Transverse colon (tissue), 4 donors: ENCODE results near the gene TADA2B. TPM values are rescaled to one million over a fixed set of nuclear protein-coding genes. Genes with fewer than 3 reads are reported as not detected.

Experiments
- DNase-seq: peaks from one replicate; pipeline ENCODE4 v3.0.0-alpha.2; 2019
- H3K27ac ChIP-seq, 4 donors: fragments of 200-600 bp; sonication (generic); 2 replicates each; pipeline ENCODE4 v1.5.1; 2016 to 2018; ENCODE audit warnings: inconsistent platforms in 4 of 4
- H3K27me3 ChIP-seq: fragments of 200-600 bp; sonication (generic); 2 replicates; pipeline ENCODE4 v1.5.1; 2017; ENCODE audit warnings: inconsistent platforms
- H3K36me3 ChIP-seq, 4 donors: fragments of 200-600 bp; sonication (generic); 2 replicates each; pipeline ENCODE4 v1.5.1; 2017 to 2019; ENCODE audit warnings: inconsistent platforms in 4 of 4
- H3K4me1 ChIP-seq, 4 donors: fragments of 200-600 bp; sonication (generic); 2 replicates each; pipeline ENCODE4 v1.5.1; 2017 to 2020; ENCODE audit warnings: inconsistent platforms in 4 of 4
- H3K4me3 ChIP-seq, 4 donors: fragments of 200-600 bp; sonication (generic); 1 replicate in 1 of 4; 2 replicates in 3 of 4; pipeline versions ENCODE4 v1.5.1 to v1.6.1; 2017 to 2019; ENCODE audit warnings: inconsistent platforms in 4 of 4
- H3K9me3 ChIP-seq, 2 donors: fragments of 200-600 bp; sonication (generic); 2 replicates each; pipeline ENCODE4 v1.5.1; 2017 to 2019; ENCODE audit warnings: inconsistent platforms in 2 of 2
- CTCF ChIP-seq, 5 experiments: fragments of 200-600 bp in 3 of 5; fragments of 450-650 bp in 2 of 5; sonication (generic) in 3 of 5; IDR thresholded peaks; 1 replicate in 2 of 5; 2 replicates in 3 of 5; pipeline ENCODE4 v1.5.1; 2016 to 2017; ENCODE audit warnings: antibody characterized with exemption in 5 of 5, inconsistent platforms in 3 of 5, mild to moderate bottlenecking in 2 of 5, moderate library complexity in 1 of 5
- EP300 ChIP-seq: sonication (generic); formaldehyde crosslinking; IDR thresholded peaks from one replicate; pipeline ENCODE4 v1.6.1; 2017; ENCODE audit warnings: antibody characterized with exemption, low read depth
- POLR2A ChIP-seq: fragments of 450-650 bp; IDR thresholded peaks from one replicate; pipeline ENCODE4 v1.6.1; 2016; ENCODE audit warnings: antibody characterized with exemption, mild to moderate bottlenecking, moderate library complexity
- POLR2AphosphoS5 ChIP-seq, 3 donors: sonication (generic); formaldehyde crosslinking; IDR thresholded peaks; one replicate each; pipeline ENCODE4 v1.6.1; 2016; ENCODE audit warnings: antibody characterized with exemption in 3 of 3
- WGBS, 2 donors: methylation state at CpG; one replicate each; pipeline ENCODE4 v1.1.5; 2018; ENCODE audit warnings: low coverage in 1 of 2; 5-methylcytosine and 5-hydroxymethylcytosine counted together
- in situ Hi-C, 4 donors: fragments of 200-750 bp; cut with MboI; loops; one replicate each; pipeline versions ENCODE4 v1.15.0 to v1.15.1; 2017; ENCODE audit warnings: low sequenced_read_pairs in 3 of 4, low pct_ligation_motif_present in 1 of 4, low pct_unique_long_range_greater_than_20kb in 1 of 4
- intact Hi-C: fragments of 100-400 bp; cut with DNase I; formaldehyde crosslinking; loops from one replicate; pipeline ENCODE4 v1.15.1; 2023; ENCODE audit warnings: low total_unique reads
- total RNA-seq, 4 donors: library from RNA; depleted of rRNA; stranded (reverse); fragments of >200 nt; gene quantifications; one replicate each; pipeline ENCODE4 v1.1.0, GENCODE V29; 2016

TADA2B gene
- total RNA-seq, 4 donors from 2014 or later, result 18.7 to 31.8 (median 27.4) TPM

- 93 to 97% methylated on average over 7 to 11 of the region's 11 CpGs for WGBS, 2 donors
- DNase-seq, result no peak
- no peaks in the 10 kb centered on the region for H3K9me3 ChIP-seq
- H3K27me3 ChIP-seq, result no peaks in the 10 kb centered on the region
- no peak overlapping the region for H3K27ac ChIP-seq
- H3K36me3 ChIP-seq, result peaks cover 0 to 29% (median 12%) of the 10 kb centered on the region in 4 donors
- in situ Hi-C loops (no loop called here), intact Hi-C loops (no loop called here)
- H3K4me1 ChIP-seq, result no peaks in the 10 kb centered on the region
- H3K4me3 ChIP-seq, result no peak overlapping the region
- no peak for TF ChIP-seq CTCF (IDR thresholded peaks at IDR 0.05)
- TF ChIP-seq POLR2A, result no peak
- no peak for TF ChIP-seq POLR2AphosphoS5 (IDR thresholded peaks at IDR 0.05)
- TF ChIP-seq EP300, result no peak
Measured at GRCh38 chr4:7020856-7021255, 22.3 kb upstream of the TADA2B start.

GRCh38 chr4:7021355-7021754, 21.8 kb upstream of the TADA2B start:
- Histone ChIP-seq H3K36me3 (peaks cover 0 to 29% (median 9%) of the 10 kb centered on the region in 4 donors), H3K27ac (no peak overlapping the region), H3K9me3 (no peaks in the 10 kb centered on the region), H3K27me3 (no peaks in the 10 kb centered on the region), H3K4me3 (no peak overlapping the region), H3K4me1 (no peaks in the 10 kb centered on the region)
- DNase-seq, result no peak
- 76 to 77% methylated on average over 5 of the region's 5 CpGs for WGBS, 2 donors
- TF ChIP-seq CTCF (IDR thresholded peaks at IDR 0.05), result no peak
- TF ChIP-seq EP300, result no peak
- TF ChIP-seq POLR2A, result no peak
- TF ChIP-seq POLR2AphosphoS5 (IDR thresholded peaks at IDR 0.05), result no peak
- intact Hi-C loops (no loop called here), in situ Hi-C loops (no loop called here)

- 85 to 89% methylated on average over 5 to 13 of the region's 13 CpGs for WGBS, 2 donors
- TF ChIP-seq POLR2A, result no peak
- TF ChIP-seq POLR2AphosphoS5 (IDR thresholded peaks at IDR 0.05), result no peak
- no peak for TF ChIP-seq EP300
- no peak for TF ChIP-seq CTCF (IDR thresholded peaks at IDR 0.05)
- no peak for DNase-seq
- in situ Hi-C loops, result no loop called here
- Histone ChIP-seq H3K36me3 (peaks cover 0 to 30% (median 9%) of the 10 kb centered on the region in 4 donors), H3K27me3 (no peaks in the 10 kb centered on the region), H3K9me3 (no peaks in the 10 kb centered on the region), H3K27ac (no peak overlapping the region), H3K4me1 (no peaks in the 10 kb centered on the region), H3K4me3 (no peak overlapping the region)
- intact Hi-C loops, result no loop called here
Measured at GRCh38 chr4:7021930-7022664, 21.1 kb upstream of the TADA2B start.

GRCh38 chr4:7023486-7023885, 19.7 kb upstream of the TADA2B start:
- H3K27ac ChIP-seq, result no peak overlapping the region
- H3K27me3 ChIP-seq, result no peaks in the 10 kb centered on the region
- in situ Hi-C loops, result no loop called here
- no peaks in the 10 kb centered on the region for H3K4me1 ChIP-seq
- no peak overlapping the region for H3K4me3 ChIP-seq
- DNase-seq, result no peak
- H3K9me3 ChIP-seq, result no peaks in the 10 kb centered on the region
- intact Hi-C loops, result no loop called here
- no peak for TF ChIP-seq POLR2AphosphoS5 (IDR thresholded peaks at IDR 0.05)
- TF ChIP-seq CTCF (IDR thresholded peaks at IDR 0.05), result no peak
- TF ChIP-seq POLR2A, result no peak
- TF ChIP-seq EP300, result no peak
- H3K36me3 ChIP-seq, result peaks cover 0 to 30% (median 9%) of the 10 kb centered on the region in 4 donors
- 83% methylated on average over 16 of the region's 16 CpGs; no CpG with 5 or more reads in 1 of the 2 donors for WGBS, 2 donors
